Mucosa of stomach (tissue), 1 donor: ENCODE data around the gene SLC43A2.
"Not testable (repeated sequence)": the region's sequence is repeated elsewhere in the genome, so short reads cannot be mapped to it uniquely, and the experiment has no call there.

ENCODE experiments used
- H3K27me3 ChIP-seq: one replicate; pipeline ENCODE4 v1.7.0; 2013; ENCODE audit warnings: mild to moderate bottlenecking, low read length; ENCODE audit not compliant: control insufficient read depth, insufficient read depth
- H3K36me3 ChIP-seq: one replicate; pipeline ENCODE4 v1.7.0; 2013; ENCODE audit warnings: low read length; ENCODE audit not compliant: control insufficient read depth, insufficient read depth
- H3K4me1 ChIP-seq: one replicate; pipeline ENCODE4 v1.7.0; 2013; ENCODE audit warnings: mild to moderate bottlenecking, low read length; ENCODE audit not compliant: control insufficient read depth, insufficient read depth
- H3K4me3 ChIP-seq: one replicate; pipeline ENCODE4 v1.7.0; 2013; ENCODE audit warnings: low read length
- H3K9ac ChIP-seq: one replicate; pipeline ENCODE4 v1.7.0; 2013; ENCODE audit warnings: mild to moderate bottlenecking, low read length, moderate library complexity
- H3K9me3 ChIP-seq: one replicate; pipeline ENCODE4 v1.7.0; 2013; ENCODE audit warnings: mild to moderate bottlenecking, low read length, moderate library complexity; ENCODE audit not compliant: control insufficient read depth
- donor health status: Pancreatic carcinoma.

The SLC43A2 gene

GRCh38 chr17:1627982-1628855, at the start of gene SLC43A2:
Gene SLC43A2, minus strand, starts transcription at chr17:1628834. Its CDS starts 960 bp downstream, at chr17:1627874.
- Histone ChIP-seq H3K36me3 (no peaks in the 10 kb centered on the region), H3K9ac (peak within 1 kb of the TSS; percentile 80), H3K27me3 (no peaks in the 10 kb centered on the region), H3K4me3 (peak within 1 kb of the TSS; percentile 67), H3K4me1 (peaks cover 28% of the 10 kb centered on the region), H3K9me3 (no peaks in the 10 kb centered on the region)

- Histone ChIP-seq H3K9ac (no peak overlapping the region), H3K36me3 (peaks cover 68% of the 10 kb centered on the region), H3K27me3 (no peaks in the 10 kb centered on the region), H3K4me1 (no peaks in the 10 kb centered on the region), H3K4me3 (no peak overlapping the region), H3K9me3 (no peaks in the 10 kb centered on the region)
Measured at GRCh38 chr17:1676401-1676800, 47.8 kb upstream of the SLC43A2 start.

- H3K9ac ChIP-seq = no peak overlapping the region
- no peak overlapping the region for H3K4me3 ChIP-seq
- no peaks in the 10 kb centered on the region for H3K4me1 ChIP-seq
- H3K27me3 ChIP-seq = no peaks in the 10 kb centered on the region
- H3K9me3 ChIP-seq = no peaks in the 10 kb centered on the region
- H3K36me3 ChIP-seq = peaks cover 49% of the 10 kb centered on the region
Measured at GRCh38 chr17:1673041-1673785, 44.6 kb upstream of the SLC43A2 start.

- not testable (repeated sequence) for H3K4me1 ChIP-seq, H3K27me3 ChIP-seq, H3K9ac ChIP-seq, H3K4me3 ChIP-seq, H3K9me3 ChIP-seq
- H3K36me3 ChIP-seq = peaks cover 31% of the 10 kb centered on the region
Measured at GRCh38 chr17:1663934-1664333, 35.3 kb upstream of the SLC43A2 start.

GRCh38 chr17:1661045-1661444, 32.4 kb upstream of the SLC43A2 start:
- Histone ChIP-seq H3K27me3 (no peaks in the 10 kb centered on the region), H3K9ac (no peak overlapping the region), H3K4me3 (no peak overlapping the region), H3K4me1 (no peaks in the 10 kb centered on the region), H3K9me3 (no peaks in the 10 kb centered on the region), H3K36me3 (peaks cover 52% of the 10 kb centered on the region)

- no peaks in the 10 kb centered on the region for H3K27me3 ChIP-seq
Measured at GRCh38 chr17:1658100-1658499, 29.5 kb upstream of the SLC43A2 start.

GRCh38 chr17:1653735-1654134, 25.1 kb upstream of the SLC43A2 start:
- H3K9ac ChIP-seq = no peak overlapping the region
- no peaks in the 10 kb centered on the region for H3K9me3 ChIP-seq
- H3K27me3 ChIP-seq = no peaks in the 10 kb centered on the region
- no peak overlapping the region for H3K4me3 ChIP-seq
- peaks cover 33% of the 10 kb centered on the region for H3K36me3 ChIP-seq
- peaks cover 19% of the 10 kb centered on the region for H3K4me1 ChIP-seq

More at GRCh38 chr17:1658100-1658499, 29.5 kb upstream of the SLC43A2 start:
- H3K4me3 ChIP-seq = no peak overlapping the region
- peaks cover 65% of the 10 kb centered on the region for H3K36me3 ChIP-seq
- H3K9me3 ChIP-seq = no peaks in the 10 kb centered on the region
- H3K9ac ChIP-seq = no peak overlapping the region
- H3K4me1 ChIP-seq = no peaks in the 10 kb centered on the region

- Histone ChIP-seq H3K36me3 (peaks cover 25% of the 10 kb centered on the region), H3K4me1 (peaks cover 28% of the 10 kb centered on the region)
- H3K9ac ChIP-seq, H3K4me3 ChIP-seq, H3K27me3 ChIP-seq, H3K9me3 ChIP-seq: not testable (repeated sequence)
Measured at GRCh38 chr17:1652794-1653193, 24.2 kb upstream of the SLC43A2 start.

GRCh38 chr17:1651559-1651844, 22.9 kb upstream of the SLC43A2 start:
- Histone ChIP-seq H3K27me3 (no peaks in the 10 kb centered on the region), H3K4me1 (peaks cover 33% of the 10 kb centered on the region), H3K9me3 (no peaks in the 10 kb centered on the region), H3K9ac (no peak overlapping the region), H3K36me3 (peaks cover 17% of the 10 kb centered on the region), H3K4me3 (no peak overlapping the region)

GRCh38 chr17:1650731-1651558, 22.3 kb upstream of the SLC43A2 start:
- H3K27me3 ChIP-seq = no peaks in the 10 kb centered on the region
- H3K36me3 ChIP-seq = peaks cover 12% of the 10 kb centered on the region
- H3K4me1 ChIP-seq = peaks cover 33% of the 10 kb centered on the region
- no peaks in the 10 kb centered on the region for H3K9me3 ChIP-seq
- H3K9ac ChIP-seq = no peak overlapping the region
- no peak overlapping the region for H3K4me3 ChIP-seq

GRCh38 chr17:1649844-1650501, 21.3 kb upstream of the SLC43A2 start, which contains the start of gene RILP:
Gene RILP, minus strand, starts transcription at chr17:1649866. Its CDS starts 62 bp downstream, at chr17:1649804.
- H3K27me3 ChIP-seq = no peaks in the 10 kb centered on the region
- H3K9ac ChIP-seq = peak within 1 kb of the TSS; percentile 77
- H3K4me3 ChIP-seq = peak within 1 kb of the TSS; percentile 28
- no peaks in the 10 kb centered on the region for H3K9me3 ChIP-seq
- peaks cover 8% of the 10 kb centered on the region for H3K36me3 ChIP-seq
- peaks cover 33% of the 10 kb centered on the region for H3K4me1 ChIP-seq
